ACC112 (cell line): ENCODE measurements around the gene ASNS.
"Not testable (repeated sequence)": the region's sequence is repeated elsewhere in the genome, so short reads cannot be mapped to it uniquely, and the experiment has no call there.

Experiments used
- H2AFZ ChIP-seq: fragments of 200-600 bp; sonication (generic); one replicate; pipeline ENCODE4 v1.6.0; 2017; ENCODE audit warnings: antibody characterized with exemption, low read length; ENCODE audit not compliant: unreplicated experiment
- H3K27ac ChIP-seq: fragments of 200-600 bp; sonication (generic); 2 replicates; pipeline ENCODE4 v1.5.1; 2014; ENCODE audit warnings: low read depth, mild to moderate bottlenecking, antibody characterized with exemption, low read length, moderate library complexity
- H3K27me3 ChIP-seq: fragments of 200-600 bp; sonication (generic); 2 replicates; pipeline ENCODE4 v1.6.1; 2014; ENCODE audit warnings: mild to moderate bottlenecking, antibody characterized with exemption, low read length, moderate library complexity, mixed read lengths; ENCODE audit not compliant: insufficient read depth
- H3K36me3 ChIP-seq: fragments of 200-600 bp; sonication (generic); 2 replicates; pipeline ENCODE4 v1.6.1; 2016; ENCODE audit warnings: mild to moderate bottlenecking, antibody characterized with exemption, low read length, moderate library complexity, mixed read lengths; ENCODE audit not compliant: insufficient read depth
- H3K4me1 ChIP-seq: fragments of 200-600 bp; sonication (generic); one replicate; pipeline ENCODE4 v1.6.1; 2016; ENCODE audit warnings: low read length, mixed read lengths; ENCODE audit not compliant: insufficient read depth, unreplicated experiment, control insufficient read depth
- H3K4me3 ChIP-seq: fragments of 200-600 bp; sonication (generic); 2 replicates; pipeline ENCODE4 v1.5.1; 2014; ENCODE audit warnings: mild to moderate bottlenecking, low read depth, low read length
- H3K79me2 ChIP-seq: fragments of 200-600 bp; sonication (generic); one replicate; pipeline ENCODE4 v1.6.0; 2016; ENCODE audit warnings: low read length; ENCODE audit not compliant: control insufficient read depth, unreplicated experiment, insufficient read depth

The ASNS gene

GRCh38 chr7:97872025-97872669 lies at the start of gene ASNS:
Gene ASNS, minus strand, starts transcription at chr7:97872408. Its CDS starts 3,252 bp downstream, at chr7:97869156.
- Histone ChIP-seq H3K4me1 (no peaks in the 10 kb centered on the region), H3K79me2 (no peaks in the 10 kb centered on the region), H3K27me3 (no peaks in the 10 kb centered on the region), H3K4me3 (peak within 1 kb of the TSS; percentile 87), H3K27ac (no peak within 1 kb of the TSS), H2AFZ (peak within 1 kb of the TSS; percentile 39), H3K36me3 (no peaks in the 10 kb centered on the region)

GRCh38 chr7:97921254-97921653 lies 49.0 kb upstream of the ASNS start:
- not testable (repeated sequence) for H3K79me2 ChIP-seq, H3K27ac ChIP-seq, H2AFZ ChIP-seq, H3K36me3 ChIP-seq, H3K27me3 ChIP-seq, H3K4me1 ChIP-seq, H3K4me3 ChIP-seq

GRCh38 chr7:97915267-97915666 lies 43.1 kb upstream of the ASNS start:
- H3K4me1 ChIP-seq, H2AFZ ChIP-seq, H3K36me3 ChIP-seq, H3K27ac ChIP-seq, H3K79me2 ChIP-seq, H3K27me3 ChIP-seq, H3K4me3 ChIP-seq: not testable (repeated sequence)

- not testable (repeated sequence) for H3K79me2 ChIP-seq, H3K27ac ChIP-seq, H3K4me1 ChIP-seq, H3K27me3 ChIP-seq, H2AFZ ChIP-seq, H3K4me3 ChIP-seq, H3K36me3 ChIP-seq
These were observed 40.1 kb upstream of the ASNS start for GRCh38 chr7:97912294-97912693.

- H3K36me3 ChIP-seq, H3K27ac ChIP-seq, H2AFZ ChIP-seq, H3K4me3 ChIP-seq, H3K79me2 ChIP-seq, H3K27me3 ChIP-seq, H3K4me1 ChIP-seq: not testable (repeated sequence)
These were observed 24.7 kb upstream of the ASNS start for GRCh38 chr7:97896893-97897292.

- H3K4me3 ChIP-seq, H3K27ac ChIP-seq, H3K36me3 ChIP-seq, H2AFZ ChIP-seq, H3K4me1 ChIP-seq, H3K27me3 ChIP-seq, H3K79me2 ChIP-seq: not testable (repeated sequence)
These were observed 19.5 kb upstream of the ASNS start for GRCh38 chr7:97891721-97892120.

- H2AFZ ChIP-seq, H3K4me1 ChIP-seq, H3K27me3 ChIP-seq, H3K36me3 ChIP-seq, H3K4me3 ChIP-seq, H3K27ac ChIP-seq, H3K79me2 ChIP-seq: not testable (repeated sequence)
These were observed 7.3 kb upstream of the ASNS start for GRCh38 chr7:97879527-97879926.

GRCh38 chr7:97874894-97875293 lies 2.7 kb upstream of the ASNS start:
- H2AFZ ChIP-seq, H3K27me3 ChIP-seq, H3K36me3 ChIP-seq, H3K79me2 ChIP-seq, H3K27ac ChIP-seq, H3K4me3 ChIP-seq, H3K4me1 ChIP-seq: not testable (repeated sequence)

GRCh38 chr7:97873606-97874005 lies 1.4 kb upstream of the ASNS start:
- Histone ChIP-seq H3K79me2 (no peaks in the 10 kb centered on the region), H3K4me3 (no peak overlapping the region), H2AFZ (no peak overlapping the region), H3K27ac (no peak overlapping the region), H3K4me1 (no peaks in the 10 kb centered on the region), H3K36me3 (no peaks in the 10 kb centered on the region), H3K27me3 (no peaks in the 10 kb centered on the region)

GRCh38 chr7:97871659-97872024 lies 566 bp downstream of the ASNS start:
- no peak overlapping the region for H3K27ac ChIP-seq
- no peaks in the 10 kb centered on the region for H3K27me3 ChIP-seq
- H3K36me3 ChIP-seq = no peaks in the 10 kb centered on the region
- H3K4me1 ChIP-seq = no peaks in the 10 kb centered on the region
- peak overlapping the region; percentile 87 for H3K4me3 ChIP-seq
- no peaks in the 10 kb centered on the region for H3K79me2 ChIP-seq
- peak overlapping the region; percentile 39 for H2AFZ ChIP-seq

- Histone ChIP-seq H3K4me1 (no peaks in the 10 kb centered on the region), H3K36me3 (no peaks in the 10 kb centered on the region), H2AFZ (no peak overlapping the region), H3K4me3 (no peak overlapping the region), H3K79me2 (no peaks in the 10 kb centered on the region), H3K27me3 (no peaks in the 10 kb centered on the region), H3K27ac (no peak overlapping the region)
These were observed 3.4 kb downstream of the ASNS start for GRCh38 chr7:97868788-97869187.
